GF-D8 (cell line): Measurements from ENCODE around the gene RPUSD1.
"Not testable (repeated sequence)": the region's sequence is repeated elsewhere in the genome, so short reads cannot be mapped to it uniquely, and the experiment has no call there.

Source experiments
- DNase-seq: peaks from one replicate; lab custom pipeline; 2025; lab: John Stamatoyannopoulos, UW

The RPUSD1 gene

DNA sequence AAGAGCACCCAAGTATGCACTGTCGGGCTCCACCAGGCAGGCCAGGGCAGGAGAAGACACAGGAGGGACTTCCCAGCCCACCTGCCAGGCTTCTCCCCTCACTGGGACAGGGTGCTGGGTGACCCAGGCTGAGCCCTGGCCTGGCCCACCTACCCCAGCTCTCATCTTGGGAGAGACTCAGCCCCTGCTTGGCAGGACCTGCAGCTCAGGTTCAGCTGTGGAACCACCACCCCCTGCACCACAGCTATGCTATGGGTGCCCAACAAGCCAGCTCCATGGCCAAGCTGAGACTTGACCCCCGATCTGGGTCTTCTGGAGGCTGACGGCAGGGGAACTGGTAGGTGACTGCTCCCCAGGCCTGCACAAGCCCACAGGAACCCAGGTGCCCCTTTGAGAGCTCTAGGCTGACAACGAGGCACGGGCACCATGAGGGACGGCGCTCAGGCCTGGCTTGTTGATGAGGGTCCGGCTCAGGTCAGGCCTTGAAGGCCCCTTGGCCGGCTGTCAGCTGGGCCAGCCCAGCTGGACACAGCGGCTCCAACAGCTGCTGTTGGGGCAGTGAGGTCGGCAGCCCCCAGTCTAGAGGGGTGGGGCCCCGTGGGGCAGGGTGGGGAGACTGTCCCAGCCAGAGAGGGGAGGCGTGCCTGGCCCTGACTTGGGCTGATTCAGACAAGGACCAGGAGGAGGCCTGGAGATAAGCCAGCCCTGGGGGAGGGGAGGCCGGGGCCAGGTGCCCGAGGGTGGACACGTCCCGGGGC lies 4.6 kb downstream of the RPUSD1 start:
- no peak for DNase-seq

GRCh38 chr16:782766-783403 lies 5.3 kb downstream of the RPUSD1 start:
- DNase-seq: no peak

GRCh38 chr16:782258-782657 lies 5.9 kb downstream of the RPUSD1 start:
- no peak for DNase-seq

- no peak for DNase-seq
Observed at GRCh38 chr16:781346-782010, 6.7 kb downstream of the RPUSD1 start.

GRCh38 chr16:780296-780695 lies 7.9 kb downstream of the RPUSD1 start:
- no peak for DNase-seq

DNA sequence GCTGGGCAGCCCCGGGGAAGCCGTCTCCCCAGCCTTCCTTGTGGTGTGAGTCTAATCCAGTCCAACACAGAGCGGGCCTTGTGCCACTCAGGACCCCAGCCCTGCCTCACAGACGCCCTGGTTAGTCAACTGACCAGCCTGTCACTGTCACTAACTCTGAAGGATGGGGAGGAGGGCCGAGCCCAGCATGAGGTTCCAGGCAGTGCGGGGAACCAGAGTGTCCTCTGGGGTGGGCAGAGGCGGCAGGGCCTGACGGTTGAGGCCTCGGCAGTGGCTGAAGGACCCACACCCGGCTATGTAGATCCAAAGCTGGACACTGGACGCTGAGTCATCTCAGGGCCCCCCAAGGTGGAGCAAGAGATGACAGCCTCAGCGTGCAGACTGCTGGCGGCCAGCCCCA lies 8.6 kb downstream of the RPUSD1 start:
- no peak for DNase-seq

DNA sequence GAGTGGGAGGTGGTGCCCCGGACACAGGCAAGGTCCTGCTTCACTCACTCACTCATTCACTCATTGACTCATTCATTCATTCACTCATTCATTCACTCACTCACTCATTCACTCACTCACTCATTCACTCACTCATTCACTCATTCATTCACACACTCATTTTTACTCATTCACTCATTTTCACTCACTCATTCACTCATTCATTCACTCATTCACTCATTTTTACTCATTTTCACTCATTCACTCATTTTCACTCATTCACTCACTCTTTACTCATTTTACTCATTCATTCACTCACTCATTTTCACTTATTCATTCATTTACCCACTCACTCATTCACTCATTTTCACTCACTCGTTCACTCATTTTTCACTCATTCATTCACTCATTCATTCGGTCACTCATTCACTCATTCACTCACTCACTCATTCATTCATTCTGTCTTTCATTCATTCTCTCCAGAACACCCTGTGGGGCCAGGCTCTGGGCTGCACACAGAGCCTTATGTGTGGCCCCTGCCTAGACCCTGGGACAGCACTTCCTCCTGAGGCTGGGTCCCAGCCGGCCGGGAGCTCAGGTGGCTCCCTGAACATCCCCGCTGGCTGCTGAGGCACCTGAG lies 9.2 kb downstream of the RPUSD1 start:
- DNase-seq: no peak

- no peak for DNase-seq
Observed at GRCh38 chr16:778447-778846, 9.7 kb downstream of the RPUSD1 start.

DNA sequence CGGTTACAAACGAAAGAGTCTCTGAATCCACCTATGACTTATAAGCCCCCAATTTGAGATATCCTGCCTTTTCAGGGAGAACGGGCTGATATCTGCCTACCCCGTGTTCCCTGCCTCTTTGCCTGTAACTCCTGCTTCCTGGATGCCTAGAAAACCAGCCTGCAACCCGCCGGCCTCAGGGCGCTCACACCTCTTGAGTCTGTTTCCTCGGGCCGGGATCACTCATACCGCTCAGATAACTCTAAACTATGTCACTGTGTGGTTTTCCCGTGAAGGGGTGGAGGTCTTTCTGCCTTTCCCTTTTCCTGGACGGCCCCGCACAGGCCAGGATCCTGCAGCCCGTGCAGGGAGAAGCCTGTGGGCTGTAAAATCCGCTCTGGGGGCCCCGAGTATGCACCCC lies 10.4 kb downstream of the RPUSD1 start:
- DNase-seq: no peak

- no peak for DNase-seq
Observed at GRCh38 chr16:776824-777223, 11.4 kb downstream of the RPUSD1 start.

GRCh38 chr16:776298-776697 lies 11.9 kb downstream of the RPUSD1 start:
- not testable (repeated sequence) for DNase-seq

GRCh38 chr16:775236-775796 lies 12.9 kb downstream of the RPUSD1 start:
- DNase-seq: no peak

DNA sequence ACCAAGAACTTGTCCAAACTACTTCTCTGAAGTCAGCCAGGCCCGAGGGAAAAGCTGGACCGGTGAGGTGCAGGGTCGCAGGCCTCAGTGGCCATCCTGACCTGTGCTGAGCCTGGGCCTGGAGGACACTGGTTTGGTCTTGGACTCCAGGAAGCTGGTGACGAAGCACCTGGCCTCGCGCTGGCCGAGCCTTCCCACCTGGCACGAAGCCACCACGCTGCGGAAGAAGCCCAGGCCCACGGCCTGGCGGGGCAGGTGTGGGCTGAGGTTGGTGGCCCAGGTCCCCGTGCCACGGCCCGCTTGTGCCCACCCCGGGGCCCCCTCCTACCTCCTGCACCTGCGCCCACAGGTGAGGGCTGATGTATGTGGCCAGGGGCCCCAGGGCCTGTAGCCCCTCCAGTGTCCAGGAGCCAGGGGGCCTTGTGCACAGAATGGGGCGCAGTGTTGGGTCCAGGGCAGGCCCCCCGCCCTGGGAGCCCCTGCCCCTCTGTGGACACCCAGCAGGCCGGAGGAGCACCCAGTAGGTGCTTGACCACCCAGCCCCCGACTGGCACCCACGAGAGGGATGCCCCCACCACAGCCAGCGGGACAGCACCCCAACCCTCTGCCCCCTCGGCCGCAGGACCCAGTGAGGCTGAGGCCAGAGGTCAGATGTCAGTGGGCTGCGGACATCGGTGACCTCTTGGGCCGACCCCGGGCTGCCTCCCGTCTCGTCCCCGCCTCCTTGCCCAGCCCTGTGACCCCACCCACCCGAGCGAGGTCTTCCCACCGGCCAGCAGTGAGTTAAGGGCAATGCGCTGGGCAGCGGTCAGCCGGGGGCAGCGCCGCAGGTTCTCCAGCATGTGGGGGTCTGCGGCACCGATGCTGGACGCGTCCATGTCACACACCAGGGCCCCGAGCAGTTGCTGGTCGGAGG lies 13.8 kb downstream of the RPUSD1 start:
- no peak for DNase-seq

- no peak for DNase-seq
Observed at GRCh38 chr16:772959-773358, 15.2 kb downstream of the RPUSD1 start.

GRCh38 chr16:770411-770810 lies 17.8 kb downstream of the RPUSD1 start:
- DNase-seq: no peak

- no peak for DNase-seq
Observed at GRCh38 chr16:769934-770333, 18.2 kb downstream of the RPUSD1 start.

GRCh38 chr16:769184-769784 lies 18.9 kb downstream of the RPUSD1 start:
- no peak for DNase-seq

DNA sequence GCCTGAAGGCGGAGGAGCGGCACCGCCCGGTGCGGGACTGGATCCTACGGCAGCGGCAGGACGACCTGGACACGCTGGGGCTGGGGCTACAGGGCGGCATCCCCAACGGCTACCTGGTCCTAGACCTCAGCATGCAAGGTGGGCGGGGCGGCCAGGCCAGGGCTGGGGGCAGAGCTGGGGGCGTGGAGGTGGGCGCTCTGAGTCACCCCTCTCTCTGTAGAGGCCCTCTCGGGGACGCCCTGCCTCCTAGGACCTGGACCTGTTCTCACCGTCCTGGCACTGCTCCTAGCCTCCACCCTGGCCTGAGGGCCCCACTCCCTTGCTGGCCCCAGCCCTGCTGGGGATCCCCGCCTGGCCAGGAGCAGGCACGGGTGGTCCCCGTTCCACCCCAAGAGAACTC lies 19.8 kb downstream of the RPUSD1 start:
- DNase-seq: no peak

DNA sequence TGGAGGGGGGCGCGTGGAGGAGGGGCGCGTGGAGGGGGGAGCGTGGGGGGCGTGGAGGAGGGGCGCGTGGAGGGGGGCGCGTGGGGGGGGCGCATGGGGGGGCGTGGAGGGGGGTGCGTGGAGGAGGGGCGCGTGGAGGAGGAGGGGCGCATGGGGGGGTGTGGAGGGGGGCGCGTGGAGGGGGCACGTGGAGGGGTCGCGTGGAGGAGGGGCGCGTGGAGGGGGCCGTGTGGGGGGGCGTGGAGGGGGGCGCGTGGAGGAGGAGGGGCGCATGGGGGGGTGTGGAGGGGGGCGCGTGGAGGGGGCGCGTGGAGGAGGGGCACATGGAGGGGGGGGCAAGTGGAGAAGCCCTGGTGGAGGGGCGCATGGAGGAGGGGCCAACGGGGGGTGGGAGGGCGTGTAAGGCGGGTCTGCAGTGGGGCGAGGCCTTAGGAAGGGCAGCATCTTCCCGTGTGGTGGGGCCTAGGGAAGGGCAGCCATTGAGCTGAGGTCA lies 20.4 kb downstream of the RPUSD1 start:
- DNase-seq: no peak

GRCh38 chr16:766820-767640 lies 21.2 kb downstream of the RPUSD1 start:
- no peak for DNase-seq
